GM23338 (cell line): ENCODE measurements around the gene BARX2. TPM values are rescaled to one million over a fixed set of nuclear protein-coding genes. Genes with fewer than 3 reads are reported as not detected.

ENCODE experiments used
- ATAC-seq: fragments of 200-7000 bp; cut with Tn5 transposase; 3 replicates; pipeline ENCODE4 v1.9.1; 2020
- DNase-seq: peaks from one replicate; pipeline ENCODE4 v3.0.0-alpha.2; 2015; ENCODE audit warnings: low spot score
- H2AFZ ChIP-seq: fragments of 200-600 bp; sonication (generic); 2 replicates; pipeline ENCODE4 v1.8.0; 2016; ENCODE audit warnings: antibody characterized with exemption, mild to moderate bottlenecking, moderate library complexity
- H3F3A ChIP-seq: fragments of 200-600 bp; sonication (generic); replicated peaks from 2 replicates; pipeline ENCODE4 v1.8.0; 2017; ENCODE audit warnings: antibody characterized with exemption, mixed run types, low read depth
- H3K27ac ChIP-seq: fragments of 200-600 bp; sonication (generic); 2 replicates; pipeline ENCODE4 v1.6.1; 2016; ENCODE audit warnings: low read depth
- H3K27me3 ChIP-seq: fragments of 200-600 bp; sonication (generic); 2 replicates; pipeline ENCODE4 v1.8.0; 2016; ENCODE audit warnings: mild to moderate bottlenecking, mixed run types, moderate library complexity; ENCODE audit not compliant: insufficient read depth
- H3K36me3 ChIP-seq: fragments of 200-600 bp; sonication (generic); 2 replicates; pipeline ENCODE4 v1.8.0; 2016; ENCODE audit warnings: mild to moderate bottlenecking; ENCODE audit not compliant: insufficient read depth
- H3K4me1 ChIP-seq: fragments of 200-600 bp; sonication (generic); 2 replicates; pipeline ENCODE4 v1.8.0; 2016; ENCODE audit warnings: mild to moderate bottlenecking, moderate library complexity; ENCODE audit not compliant: insufficient read depth
- H3K4me2 ChIP-seq: fragments of 200-600 bp; sonication (generic); 2 replicates; pipeline ENCODE4 v1.7.1; 2017; ENCODE audit warnings: mixed run types
- H3K4me3 ChIP-seq: fragments of 200-600 bp; sonication (generic); 2 replicates; pipeline ENCODE4 v1.6.1; 2016; ENCODE audit warnings: mixed run types
- H3K79me2 ChIP-seq: fragments of 200-600 bp; sonication (generic); replicated peaks from 2 replicates; pipeline ENCODE4 v1.8.0; 2017; ENCODE audit warnings: mild to moderate bottlenecking; ENCODE audit not compliant: insufficient read depth
- H3K9me2 ChIP-seq: fragments of 200-600 bp; sonication (generic); 2 replicates; pipeline ENCODE4 v1.8.0; 2017; ENCODE audit not compliant: insufficient read depth
- H4K20me1 ChIP-seq: fragments of 200-600 bp; sonication (generic); replicated peaks from 2 replicates; pipeline ENCODE4 v1.8.0; 2017; ENCODE audit warnings: mild to moderate bottlenecking; ENCODE audit not compliant: insufficient read depth
- H3K27ac Mint-ChIP-seq: 2 replicates; pipeline ENCODE4 v1.8.0; 2020; ENCODE audit warnings: inconsistent platforms, mild to moderate bottlenecking, moderate library complexity, mixed read lengths
- H3K27me3 Mint-ChIP-seq: 3 replicates; pipeline ENCODE4 v1.8.0; 2022; ENCODE audit warnings: low read depth, mild to moderate bottlenecking, moderate library complexity, mixed read lengths, inconsistent platforms; ENCODE audit not compliant: insufficient read depth, poor library complexity
- H3K36me3 Mint-ChIP-seq: 3 replicates; pipeline ENCODE4 v1.8.0; 2021; ENCODE audit warnings: low read depth, mild to moderate bottlenecking, inconsistent platforms, moderate library complexity, mixed read lengths
- H3K4me1 Mint-ChIP-seq: 3 replicates; pipeline ENCODE4 v1.8.0; 2020; ENCODE audit warnings: mild to moderate bottlenecking, inconsistent platforms, mixed read lengths
- H3K4me3 Mint-ChIP-seq: 3 replicates; pipeline ENCODE4 v1.8.0; 2021; ENCODE audit warnings: moderate library complexity, mild to moderate bottlenecking, inconsistent platforms, mixed read lengths
- H3K9me3 Mint-ChIP-seq: 3 replicates; pipeline ENCODE4 v1.8.0; 2020; ENCODE audit warnings: moderate library complexity, mild to moderate bottlenecking, inconsistent platforms, mixed read lengths
- CREB1 ChIP-seq: fragments of 250-450 bp; sonication (Bioruptor Pico); IDR thresholded peaks from 2 replicates; pipeline ENCODE4 v1.5.0; 2020; ENCODE audit warnings: low read depth, mild to moderate bottlenecking, moderate library complexity
- CTCF ChIP-seq, 2 experiments: fragments of 200-600 bp in 1 of 2; sonication (generic) in 1 of 2; conservative IDR thresholded peaks; 2 replicates each; pipeline versions ENCODE4 v1.5.1 to v1.6.1; 2016 to 2017; ENCODE audit warnings: antibody characterized with exemption in 2 of 2, low read depth in 2 of 2, mild to moderate bottlenecking in 2 of 2, moderate library complexity in 1 of 2
- ETS1 ChIP-seq: IDR thresholded peaks from 2 replicates; pipeline ENCODE4 v1.6.1; 2016; ENCODE audit warnings: antibody characterized with exemption
- EZH2 ChIP-seq: fragments of 200-600 bp; sonication (generic); IDR thresholded peaks from one replicate; pipeline ENCODE4 v1.8.0; 2017; ENCODE audit warnings: antibody characterized with exemption, mild to moderate bottlenecking, low read depth; ENCODE audit not compliant: unreplicated experiment
- EZH2phosphoT487 ChIP-seq: fragments of 200-600 bp; sonication (generic); IDR thresholded peaks from one replicate; pipeline ENCODE4 v1.8.1; 2018; ENCODE audit warnings: antibody characterized with exemption; ENCODE audit not compliant: unreplicated experiment
- JUNB ChIP-seq: IDR thresholded peaks from one replicate; pipeline ENCODE4 v1.6.1; 2016; ENCODE audit warnings: antibody characterized with exemption; ENCODE audit not compliant: unreplicated experiment
- NANOG ChIP-seq: IDR thresholded peaks from 2 replicates; pipeline ENCODE4 v1.6.1; 2016; ENCODE audit warnings: antibody characterized with exemption, borderline replicate concordance
- POLR2AphosphoS5 ChIP-seq: IDR thresholded peaks from 2 replicates; pipeline ENCODE4 v1.6.1; 2016; ENCODE audit warnings: antibody characterized with exemption, low read depth
- REST ChIP-seq: IDR thresholded peaks from one replicate; pipeline ENCODE4 v1.6.1; 2018; ENCODE audit warnings: antibody characterized with exemption; ENCODE audit not compliant: unreplicated experiment
- STAT1 ChIP-seq: IDR thresholded peaks from one replicate; pipeline ENCODE4 v1.6.1; 2016; ENCODE audit warnings: antibody characterized with exemption; ENCODE audit not compliant: unreplicated experiment
- ZNF114 ChIP-seq: fragments of 250-450 bp; sonication (Bioruptor Pico); IDR thresholded peaks from 2 replicates; pipeline ENCODE4 v1.5.0; 2020; ENCODE audit warnings: mild to moderate bottlenecking, moderate library complexity
- ZNF331 ChIP-seq: fragments of 250-450 bp; sonication (Bioruptor Pico); IDR thresholded peaks from 2 replicates; pipeline ENCODE4 v1.5.0; 2020; ENCODE audit warnings: low read depth, mild to moderate bottlenecking, moderate library complexity
- ZNF462 ChIP-seq: fragments of 250-450 bp; sonication (Bioruptor Pico); IDR thresholded peaks from 2 replicates; pipeline ENCODE4 v1.5.0; 2020; ENCODE audit warnings: mild to moderate bottlenecking, moderate library complexity
- polyA plus RNA-seq: library from polyadenylated mRNA; unstranded; fragments of >200 nt; fragmentation: Nextera tagmentation; extraction: Ambion mirVana; gene quantifications from 2 replicates; pipeline ENCODE4 v1.2.1, GENCODE V29; 2016
- total RNA-seq: library from RNA; depleted of rRNA; stranded (reverse); fragments of >200 nt; shearing (Covaris generic); gene quantifications from 2 replicates; pipeline ENCODE4 v1.2.3, GENCODE V29; 2014

The BARX2 gene
- total and polyA plus RNA-seq, 2 experiments from 2014 or later = not detected

GRCh38 chr11:129457321-129457720, 81.7 kb downstream of the BARX2 start:
- DNase-seq (no peak), ATAC-seq (no peak)
- H3K27me3 ChIP-seq = no peaks in the 10 kb centered on the region
- H3K27ac ChIP-seq = no peak overlapping the region
- H2AFZ ChIP-seq = peak overlapping the region; percentile 63
- H3K36me3 Mint-ChIP-seq = no peaks in the 10 kb centered on the region
- no peak overlapping the region for H3K27ac Mint-ChIP-seq
- H3K4me3 Mint-ChIP-seq = no peak overlapping the region
- H3K36me3 ChIP-seq = no peaks in the 10 kb centered on the region
- TF ChIP-seq EZH2phosphoT487 (no peak), ZNF114 (no peak), ZNF331 (CRISPR knock-in tag) (no peak), CTCF (conservative IDR thresholded peaks at IDR 0.05; ENCODE audit: low read depth in 2 of 2) (no peak), JUNB (no peak), ETS1 (no peak), POLR2AphosphoS5 (no peak), NANOG (no peak), CREB1 (CRISPR knock-in tag) (no peak), REST (no peak), ZNF462 (CRISPR knock-in tag) (no peak), EZH2 (no peak), STAT1 (no peak)
- H3K27me3 Mint-ChIP-seq = peaks cover 4% of the 10 kb centered on the region
- H3F3A ChIP-seq = no peaks in the 10 kb centered on the region
- no peaks in the 10 kb centered on the region; the same call in 2 of the 3 replicates for H3K9me3 Mint-ChIP-seq
- no peaks in the 10 kb centered on the region for H3K79me2 ChIP-seq
- peaks cover 32% of the 10 kb centered on the region for H3K4me1 Mint-ChIP-seq
- H3K4me1 ChIP-seq = peaks cover 8% of the 10 kb centered on the region
- no peak overlapping the region for H3K4me3 ChIP-seq
- H4K20me1 ChIP-seq = no peaks in the 10 kb centered on the region
- 0 out of 2 replicates have a peak, but pooled peaks cover 9% of the 10 kb centered on the region for H3K9me2 ChIP-seq
- H3K4me2 ChIP-seq = no peak overlapping the region
